Right lobe of liver (tissue), 4 donors: ENCODE data around the gene DUS4L.

Experiments used
- CTCF ChIP-seq, 4 donors: fragments of 200-600 bp in 3 of 4; fragments of 450-650 bp in 1 of 4; IDR thresholded peaks; one replicate each; pipeline versions ENCODE4 v1.5.1 to v1.8.0; 2016 to 2022; ENCODE audit warnings: antibody characterized with exemption in 4 of 4, mild to moderate bottlenecking in 2 of 4
- POLR2A ChIP-seq: fragments of 450-650 bp; IDR thresholded peaks from one replicate; pipeline ENCODE4 v1.6.1; 2017; ENCODE audit warnings: antibody characterized with exemption, mild to moderate bottlenecking
- donor health status: DM: no; HTN: no; CAD: no.
- donor health status: DM: no; HTN: no; CAD: no.
- donor health status: DM: no; HTN: yes; CAD: no.

- no peak for TF ChIP-seq CTCF (IDR thresholded peaks at IDR 0.05)
- no peak for TF ChIP-seq POLR2A
Observed at GRCh38 chr7:107527196-107527595, 36.6 kb upstream of the DUS4L start.
